22Rv1 (cell line): Measurements from ENCODE around the gene ZNF689.

ENCODE experiments used
- H3K27ac ChIP-seq: fragments of 450-650 bp; 2 replicates; pipeline ENCODE4 v1.5.1; 2017
- CTCF ChIP-seq: fragments of 450-650 bp; IDR thresholded peaks from 2 replicates; pipeline ENCODE4 v1.5.1; 2017; ENCODE audit warnings: mild to moderate bottlenecking
- ZFX ChIP-seq: fragments of 450-650 bp; IDR thresholded peaks from 2 replicates; pipeline ENCODE4 v1.6.1; 2017; ENCODE audit warnings: antibody characterized with exemption, borderline replicate concordance

Gene ZNF689

GRCh38 chr16:30552956-30553355, 57.2 kb downstream of the ZNF689 start:
- TF ChIP-seq CTCF, result no peak
- no peak for TF ChIP-seq ZFX
- peak overlapping the region; percentile 26; the same call in 1 of the 2 replicates for H3K27ac ChIP-seq
